Measurements from ENCODE around the gene KANSL1.
A peak's percentile ranks its signal among the peaks of the same experiment; 100 is the strongest.
"Not testable (repeated sequence)": the region's sequence is repeated elsewhere in the genome, so short reads cannot be mapped to it uniquely, and the experiment has no call there.

Gene KANSL1

DNA sequence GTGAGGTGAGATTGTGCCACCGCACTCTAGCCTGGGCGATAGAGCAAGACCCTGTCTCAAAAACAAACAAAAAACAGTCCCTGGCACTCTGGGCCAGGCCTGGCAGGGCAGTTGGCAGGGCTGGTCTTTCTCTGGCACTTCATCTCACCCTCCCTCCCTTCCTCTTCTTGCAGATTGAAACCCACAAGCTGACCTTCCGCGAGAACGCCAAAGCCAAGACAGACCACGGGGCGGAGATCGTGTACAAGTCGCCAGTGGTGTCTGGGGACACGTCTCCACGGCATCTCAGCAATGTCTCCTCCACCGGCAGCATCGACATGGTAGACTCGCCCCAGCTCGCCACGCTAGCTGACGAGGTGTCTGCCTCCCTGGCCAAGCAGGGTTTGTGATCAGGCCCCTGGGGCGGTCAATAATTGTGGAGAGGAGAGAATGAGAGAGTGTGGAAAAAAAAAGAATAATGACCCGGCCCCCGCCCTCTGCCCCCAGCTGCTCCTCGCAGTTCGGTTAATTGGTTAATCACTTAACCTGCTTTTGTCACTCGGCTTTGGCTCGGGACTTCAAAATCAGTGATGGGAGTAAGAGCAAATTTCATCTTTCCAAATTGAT lies 169.3 kb downstream of the KANSL1 start:
- DNase-seq (ENCODE audit: low read depth): no peak

- DNase-seq (ENCODE audit: low read depth): not testable (repeated sequence)
These were observed 169.9 kb downstream of the KANSL1 start for GRCh38 chr17:46023366-46023765.

- no peak for DNase-seq (ENCODE audit: low read depth)
These were observed 172.2 kb downstream of the KANSL1 start for GRCh38 chr17:46020998-46021397.

- DNase-seq (ENCODE audit: low read depth): peak; percentile 39
These were observed 173.0 kb downstream of the KANSL1 start for GRCh38 chr17:46020023-46020761.

DNA sequence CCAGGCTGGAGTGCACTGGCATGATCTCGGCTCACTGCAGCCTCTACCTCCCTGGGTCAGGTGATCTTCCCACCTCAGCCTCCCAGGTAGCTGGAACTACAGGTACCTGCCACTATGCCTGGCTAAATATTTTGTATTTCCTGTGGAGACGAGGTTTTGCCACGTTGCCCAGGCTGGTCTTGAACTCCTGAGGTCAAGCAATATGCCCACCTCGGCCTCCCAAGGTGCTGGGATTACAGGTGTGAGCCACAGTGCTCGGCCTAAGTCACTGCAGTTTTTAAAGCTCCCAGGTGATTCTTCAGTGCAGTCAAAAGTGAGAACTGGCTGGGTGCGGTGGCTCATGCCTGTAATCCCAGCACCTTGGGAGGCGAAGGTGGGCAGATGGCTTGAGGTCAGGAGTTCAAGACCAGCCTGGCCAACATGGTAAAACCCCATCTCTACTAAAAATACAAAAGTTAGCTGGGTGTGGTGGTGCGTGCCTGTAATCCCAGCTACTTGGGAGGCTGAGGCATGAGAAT lies 173.8 kb downstream of the KANSL1 start:
- DNase-seq (ENCODE audit: low read depth): not testable (repeated sequence)

- DNase-seq (ENCODE audit: low read depth): no peak
These were observed 179.6 kb downstream of the KANSL1 start for GRCh38 chr17:46013502-46014165.

DNA sequence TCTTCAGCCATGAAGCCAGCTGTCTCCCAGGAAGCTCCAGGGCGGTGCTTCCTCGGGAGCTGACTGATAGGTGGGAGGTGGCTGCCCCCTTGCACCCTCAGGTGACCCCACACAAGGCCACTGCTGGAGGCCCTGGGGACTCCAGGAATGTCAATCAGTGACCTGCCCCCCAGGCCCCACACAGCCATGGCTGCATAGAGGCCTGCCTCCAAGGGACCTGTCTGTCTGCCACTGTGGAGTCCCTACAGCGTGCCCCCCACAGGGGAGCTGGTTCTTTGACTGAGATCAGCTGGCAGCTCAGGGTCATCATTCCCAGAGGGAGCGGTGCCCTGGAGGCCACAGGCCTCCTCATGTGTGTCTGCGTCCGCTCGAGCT lies 180.1 kb downstream of the KANSL1 start:
- DNase-seq (ENCODE audit: low read depth): no peak

GRCh38 chr17:46012506-46013079 lies 180.6 kb downstream of the KANSL1 start:
- DNase-seq (ENCODE audit: low read depth): no peak

DNA sequence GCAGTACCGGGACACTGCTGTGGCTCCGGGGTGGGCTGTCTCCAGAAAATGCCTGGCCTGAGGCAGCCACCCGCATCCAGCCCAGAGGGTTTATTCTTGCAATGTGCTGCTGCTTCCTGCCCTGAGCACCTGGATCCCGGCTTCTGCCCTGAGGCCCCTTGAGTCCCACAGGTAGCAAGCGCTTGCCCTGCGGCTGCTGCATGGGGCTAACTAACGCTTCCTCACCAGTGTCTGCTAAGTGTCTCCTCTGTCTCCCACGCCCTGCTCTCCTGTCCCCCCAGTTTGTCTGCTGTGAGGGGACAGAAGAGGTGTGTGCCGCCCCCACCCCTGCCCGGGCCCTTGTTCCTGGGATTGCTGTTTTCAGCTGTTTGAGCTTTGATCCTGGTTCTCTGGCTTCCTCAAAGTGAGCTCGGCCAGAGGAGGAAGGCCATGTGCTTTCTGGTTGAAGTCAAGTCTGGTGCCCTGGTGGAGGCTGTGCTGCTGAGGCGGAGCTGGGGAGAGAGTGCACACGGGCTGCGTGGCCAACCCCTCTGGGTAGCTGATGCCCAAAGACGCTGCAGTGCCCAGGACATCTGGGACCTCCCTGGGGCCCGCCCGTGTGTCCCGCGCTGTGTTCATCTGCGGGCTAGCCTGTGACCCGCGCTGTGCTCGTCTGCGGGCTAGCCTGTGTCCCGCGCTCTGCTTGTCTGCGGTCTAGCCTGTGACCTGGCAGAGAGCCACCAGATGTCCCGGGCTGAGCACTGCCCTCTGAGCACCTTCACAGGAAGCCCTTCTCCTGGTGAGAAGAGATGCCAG lies 181.3 kb downstream of the KANSL1 start:
- no peak for DNase-seq (ENCODE audit: low read depth)

- DNase-seq (ENCODE audit: low read depth): no peak
These were observed 182.5 kb downstream of the KANSL1 start for GRCh38 chr17:46010597-46011186.

- DNase-seq (ENCODE audit: low read depth): no peak
These were observed 183.3 kb downstream of the KANSL1 start for GRCh38 chr17:46009681-46010596.

GRCh38 chr17:46008591-46008990 lies 184.6 kb downstream of the KANSL1 start:
- DNase-seq (ENCODE audit: low read depth): no peak

- no peak for DNase-seq (ENCODE audit: low read depth)
These were observed 185.7 kb downstream of the KANSL1 start for GRCh38 chr17:46007461-46007965.

- not testable (repeated sequence) for DNase-seq (ENCODE audit: low read depth)
These were observed 187.1 kb downstream of the KANSL1 start for GRCh38 chr17:46006082-46006481.

DNA sequence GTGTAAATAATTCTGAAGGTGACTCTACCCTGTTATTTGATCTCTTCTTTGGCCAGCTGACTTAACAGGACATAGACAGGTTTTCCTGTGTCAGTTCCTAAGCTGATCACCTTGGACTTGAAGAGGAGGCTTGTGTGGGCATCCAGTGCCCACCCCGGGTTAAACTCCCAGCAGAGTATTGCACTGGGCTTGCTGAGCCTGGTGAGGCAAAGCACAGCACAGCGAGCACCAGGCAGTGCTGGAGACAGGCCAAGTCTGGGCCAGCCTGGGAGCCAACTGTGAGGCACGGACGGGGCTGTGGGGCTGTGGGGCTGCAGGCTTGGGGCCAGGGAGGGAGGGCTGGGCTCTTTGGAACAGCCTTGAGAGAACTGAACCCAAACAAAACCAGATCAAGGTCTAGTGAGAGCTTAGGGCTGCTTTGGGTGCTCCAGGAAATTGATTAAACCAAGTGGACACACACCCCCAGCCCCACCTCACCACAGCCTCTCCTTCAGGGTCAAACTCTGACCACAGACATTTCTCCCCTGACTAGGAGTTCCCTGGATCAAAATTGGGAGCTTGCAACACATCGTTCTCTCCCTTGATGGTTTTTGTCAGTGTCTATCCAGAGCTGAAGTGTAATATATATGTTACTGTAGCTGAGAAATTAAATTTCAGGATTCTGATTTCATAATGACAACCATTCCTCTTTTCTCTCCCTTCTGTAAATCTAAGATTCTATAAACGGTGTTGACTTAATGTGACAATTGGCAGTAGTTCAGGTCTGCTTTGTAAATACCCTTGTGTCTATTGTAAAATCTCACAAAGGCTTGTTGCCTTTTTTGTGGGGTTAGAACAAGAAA lies 189.1 kb downstream of the KANSL1 start:
- no peak for DNase-seq (ENCODE audit: low read depth)

DNA sequence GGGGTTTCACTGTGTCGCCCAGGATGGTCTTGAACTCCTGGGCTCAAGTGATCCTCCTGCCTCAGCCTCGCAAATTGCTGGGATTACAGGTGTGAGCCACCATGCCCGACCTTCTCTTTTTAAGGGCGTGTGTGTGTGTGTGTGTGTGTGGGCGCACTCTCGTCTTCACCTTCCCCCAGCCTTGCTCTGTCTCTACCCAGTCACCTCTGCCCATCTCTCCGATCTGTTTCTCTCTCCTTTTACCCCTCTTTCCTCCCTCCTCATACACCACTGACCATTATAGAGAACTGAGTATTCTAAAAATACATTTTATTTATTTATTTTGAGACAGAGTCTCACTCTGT lies 190.3 kb downstream of the KANSL1 start:
- no peak for DNase-seq (ENCODE audit: low read depth)

GRCh38 chr17:46002311-46002972 lies 190.8 kb downstream of the KANSL1 start:
- peak; percentile 61 for DNase-seq (ENCODE audit: low read depth)

DNA sequence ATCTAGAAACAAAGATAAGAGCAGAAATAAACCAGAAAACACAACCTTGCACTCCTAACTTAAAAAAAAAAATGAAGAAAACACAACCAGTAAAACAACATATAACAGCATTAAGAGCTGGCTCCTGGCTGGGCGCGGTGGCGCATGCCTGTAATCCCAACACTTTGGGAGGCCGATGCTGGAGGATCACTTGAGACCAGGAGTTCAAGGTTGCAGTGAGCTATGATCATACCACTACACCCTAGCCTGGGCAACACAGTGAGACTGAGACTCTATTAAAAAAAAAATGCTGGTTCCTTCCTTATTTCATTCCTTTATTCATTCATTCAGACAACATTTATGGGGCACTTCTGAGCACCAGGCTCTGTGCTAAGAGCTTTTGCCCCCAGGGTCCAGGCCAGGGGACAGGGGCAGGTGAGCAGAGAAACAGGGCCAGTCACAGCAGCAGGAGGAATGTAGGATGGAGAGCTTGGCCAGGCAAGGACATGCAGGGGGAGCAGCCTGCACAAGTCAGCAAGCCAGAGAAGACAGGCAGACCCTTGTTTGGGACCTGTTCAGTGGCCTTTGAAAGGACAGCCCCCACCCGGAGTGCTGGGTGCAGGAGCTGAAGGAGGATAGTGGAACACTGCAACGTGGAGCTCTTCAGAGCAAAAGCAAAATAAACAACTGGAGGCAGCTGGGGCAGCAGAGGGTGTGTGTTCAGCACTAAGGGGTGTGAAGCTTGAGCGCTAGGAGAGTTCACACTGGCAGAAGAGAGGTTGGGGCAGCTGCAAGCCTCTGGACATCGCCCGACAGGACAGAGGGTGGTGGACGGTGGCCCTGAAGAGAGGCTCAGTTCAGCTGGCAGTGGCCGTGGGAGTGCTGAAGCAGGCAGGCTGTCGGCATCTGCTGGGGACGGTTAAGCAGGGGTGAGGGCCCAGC lies 191.6 kb downstream of the KANSL1 start:
- DNase-seq (ENCODE audit: low read depth): no peak

Data from stimulated activated CD8-positive, alpha-beta memory T cell treated with anti-CD3 and anti-CD28 coated beads, Interleukin-12 subunit alpha, Interleukin-12 subunit beta, amount 100 ng/mL, for 1 hour (primary cell).